Activated effector memory CD4-positive, alpha-beta T cell treated with Interleukin-2 at 50 U/mL for 16 hours (primary cell): ENCODE results near the gene SHH.

Experiments
- DNase-seq: peaks from one replicate; pipeline ENCODE4 v3.0.0-alpha.2; 2020

The SHH gene

DNA sequence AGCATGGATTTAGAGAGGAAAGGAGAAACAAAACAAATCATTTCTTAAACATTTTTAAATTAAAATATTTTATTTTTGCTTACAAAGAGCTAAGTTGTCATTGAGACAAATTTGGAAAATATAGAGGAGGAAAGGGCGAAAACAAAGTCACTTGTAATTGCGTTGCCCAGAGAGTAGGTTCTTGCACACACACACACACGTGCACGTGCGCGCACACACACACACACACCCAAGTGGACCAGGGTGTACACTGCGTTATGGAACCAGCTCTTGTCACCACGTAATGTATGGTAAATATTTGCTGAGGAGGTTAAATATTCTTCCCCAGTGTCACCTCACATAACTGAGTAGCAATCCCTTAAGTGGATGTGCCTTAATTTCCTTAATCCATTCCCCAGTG lies 21.6 kb downstream of the SHH start:
- no peak for DNase-seq

DNA sequence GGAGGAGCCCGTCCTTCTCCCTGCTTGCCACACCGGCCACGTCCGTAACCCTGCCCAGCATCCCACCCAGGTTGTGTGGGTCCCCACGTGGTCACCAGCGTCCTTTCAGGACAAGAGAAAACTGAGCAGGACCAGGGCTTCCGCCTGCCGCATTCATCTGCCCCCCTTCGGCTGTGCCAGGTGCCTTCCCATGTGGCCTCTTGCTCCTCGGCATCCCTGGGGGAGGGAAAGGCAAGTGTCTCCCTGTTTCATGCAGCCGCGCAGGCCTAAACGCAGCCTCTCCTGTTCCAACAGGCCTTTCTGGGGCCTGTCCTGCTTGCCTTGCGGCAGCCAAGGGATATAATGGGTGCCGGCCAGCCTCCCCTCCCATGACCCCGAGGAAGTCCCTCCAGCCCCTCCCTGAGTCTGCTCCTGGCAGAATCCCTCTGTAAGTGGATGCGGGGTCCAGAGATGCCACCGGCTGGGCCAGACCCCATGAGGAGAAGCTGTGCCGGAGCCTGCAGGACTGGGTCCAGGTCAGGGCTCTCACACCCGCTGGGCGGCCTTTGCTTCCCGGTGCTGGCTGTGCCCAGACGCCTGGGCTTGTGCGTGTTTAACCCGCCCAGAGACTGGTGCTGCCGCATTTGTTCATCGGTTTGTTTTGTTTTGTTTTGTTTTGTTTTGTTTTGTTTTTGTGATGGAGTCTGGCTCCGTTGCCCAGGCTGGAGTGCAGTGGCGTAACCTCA lies 23.1 kb downstream of the SHH start:
- no peak for DNase-seq

DNA sequence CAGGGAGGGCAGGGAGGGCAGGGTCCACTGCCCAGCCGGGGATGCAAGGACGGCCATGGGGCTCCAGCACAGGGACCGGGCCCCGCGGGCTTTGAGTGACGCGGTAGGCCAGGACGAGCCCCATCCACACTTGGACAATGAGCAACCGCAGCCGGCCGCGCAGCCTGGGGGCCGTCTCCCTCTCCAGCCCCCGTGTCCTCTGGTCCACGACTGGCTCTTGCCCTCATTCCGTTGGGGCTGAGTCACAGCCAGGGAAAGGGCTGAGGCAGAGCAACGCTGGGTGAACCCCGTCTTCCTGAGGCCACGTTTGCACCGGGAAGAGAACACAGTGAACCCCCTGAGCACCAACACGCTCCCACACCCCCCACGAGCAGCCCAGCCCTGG lies 23.7 kb downstream of the SHH start:
- no peak for DNase-seq

DNA sequence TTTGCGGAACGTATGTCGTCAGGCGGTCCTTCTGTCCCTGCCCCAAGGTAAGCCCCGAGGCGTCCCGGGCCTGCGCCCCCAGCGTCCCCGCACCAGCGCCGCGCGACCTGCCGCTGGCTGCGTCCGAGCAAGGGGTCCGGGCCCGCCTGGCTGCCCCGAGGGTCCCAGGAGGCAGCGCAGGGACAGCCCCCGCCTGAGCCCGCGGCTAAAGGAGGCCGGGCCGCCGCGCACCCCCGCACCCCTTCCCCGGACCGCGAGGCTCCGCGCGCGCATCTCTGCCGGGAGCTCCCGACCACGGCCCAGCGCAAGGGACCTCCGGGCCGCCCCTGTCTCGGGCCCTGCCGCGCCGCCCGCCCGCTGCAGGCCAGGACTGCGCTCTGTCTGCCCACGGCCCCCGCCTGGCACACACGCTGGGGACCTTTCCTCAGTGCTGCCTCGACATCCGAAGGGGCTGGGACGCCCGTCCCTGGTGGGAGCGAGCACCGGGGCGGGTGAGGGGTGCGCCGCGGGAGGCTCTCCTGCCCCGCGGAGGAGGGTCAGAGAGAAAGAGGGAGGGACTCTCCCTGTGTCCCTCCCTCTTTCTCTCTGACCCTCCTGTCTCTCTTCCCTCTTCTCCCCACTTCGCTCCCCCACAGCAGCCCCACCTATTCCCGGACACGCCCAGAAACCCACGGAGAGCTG lies 25.0 kb downstream of the SHH start:
- no peak for DNase-seq

DNA sequence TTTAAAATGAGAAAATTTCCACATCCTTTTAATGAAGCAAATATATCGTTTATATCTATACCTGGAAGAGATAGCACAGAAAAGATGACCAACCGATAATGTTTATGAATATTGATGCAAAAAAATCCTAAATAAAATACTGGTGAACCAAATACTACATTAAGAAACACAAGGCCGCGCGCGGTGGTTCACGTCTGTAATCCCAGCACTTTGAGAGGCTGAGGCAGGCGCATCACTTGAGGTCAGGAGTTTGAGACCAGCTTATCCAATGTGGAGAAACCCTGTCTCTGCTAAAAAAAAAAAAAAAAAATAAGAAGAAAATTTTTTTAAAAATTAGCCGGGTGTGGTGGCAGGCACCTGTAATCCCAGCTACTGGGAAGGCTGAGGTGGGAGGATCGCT lies 25.8 kb downstream of the SHH start:
- no peak for DNase-seq

DNA sequence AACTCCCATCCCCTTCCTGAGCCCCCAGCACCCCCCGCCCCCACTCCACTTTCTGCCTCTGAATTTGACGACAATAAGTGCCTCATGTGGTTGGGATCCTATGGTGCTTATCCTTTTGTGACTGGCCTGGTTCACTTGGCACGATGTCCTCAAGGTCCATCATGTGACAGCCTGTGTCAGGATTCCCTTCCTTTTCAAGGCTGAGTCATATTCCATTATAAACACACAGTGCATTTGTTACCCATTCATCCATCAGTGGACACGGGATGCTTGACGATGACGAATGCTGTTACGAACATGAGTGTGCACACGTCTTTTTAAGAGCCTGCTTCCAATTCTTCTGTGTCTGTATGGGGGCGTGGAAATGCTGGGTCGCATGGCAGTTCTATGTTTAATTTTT lies 26.7 kb downstream of the SHH start:
- no peak for DNase-seq

DNA sequence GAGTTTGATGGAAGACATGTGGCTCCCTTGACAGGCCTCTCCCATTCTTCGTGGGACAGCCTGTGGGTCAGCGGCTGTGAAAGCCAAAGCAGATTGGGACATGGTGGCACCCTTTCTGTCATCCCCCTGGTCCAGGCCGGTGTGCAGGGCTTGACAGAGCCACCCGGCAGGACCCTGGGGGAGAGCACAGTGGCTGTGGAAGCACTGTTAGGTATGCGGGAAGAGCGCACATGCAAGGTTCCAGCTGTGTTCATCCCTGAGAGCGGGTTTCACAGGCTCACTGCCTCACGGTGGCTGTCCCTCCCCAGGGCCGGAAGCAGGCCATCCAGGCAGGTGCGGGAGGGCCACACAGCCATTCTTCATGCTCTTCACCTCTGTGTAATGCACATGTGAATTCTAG lies 29.8 kb downstream of the SHH start:
- DNase-seq, result no peak

DNA sequence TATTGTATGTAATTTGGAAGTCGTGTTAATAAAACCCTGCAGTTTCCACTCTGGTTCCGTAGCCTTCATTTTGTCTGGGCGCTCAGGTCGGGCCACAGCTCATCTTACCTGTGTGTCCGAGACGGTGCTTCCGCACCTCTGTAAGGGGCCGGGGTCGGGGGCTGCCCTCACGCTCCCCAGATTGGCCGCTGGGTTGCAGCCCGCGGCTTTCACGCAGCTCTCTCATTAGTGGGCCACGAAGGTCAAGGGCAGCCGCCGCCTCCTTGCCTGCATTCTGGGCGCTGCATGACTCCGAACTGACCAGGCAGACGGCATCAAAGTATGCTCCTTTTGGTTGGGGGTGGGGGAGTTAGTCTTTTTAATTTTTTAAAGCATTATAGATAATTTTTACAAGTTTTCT lies 30.8 kb downstream of the SHH start:
- no peak for DNase-seq

DNA sequence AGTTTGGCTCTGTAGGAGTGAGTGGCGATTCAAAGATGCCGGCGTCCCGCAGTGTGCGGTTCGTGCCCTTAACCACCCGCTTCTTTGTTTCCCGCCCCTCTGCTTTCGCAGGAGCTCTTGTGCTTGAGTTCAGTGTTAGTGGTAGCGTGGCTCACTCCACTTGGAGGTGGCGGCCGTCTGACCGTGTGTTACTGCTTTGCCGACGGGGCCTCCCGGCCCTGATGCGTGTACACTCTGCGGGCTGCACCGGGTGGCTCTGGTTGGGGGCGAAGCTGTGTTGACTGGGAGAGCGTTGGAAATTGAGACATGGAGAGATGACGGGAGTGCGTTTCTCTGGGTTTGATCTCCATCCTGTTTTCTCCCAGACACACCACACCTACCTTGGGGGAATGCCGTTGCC lies 31.4 kb downstream of the SHH start:
- no peak for DNase-seq

DNA sequence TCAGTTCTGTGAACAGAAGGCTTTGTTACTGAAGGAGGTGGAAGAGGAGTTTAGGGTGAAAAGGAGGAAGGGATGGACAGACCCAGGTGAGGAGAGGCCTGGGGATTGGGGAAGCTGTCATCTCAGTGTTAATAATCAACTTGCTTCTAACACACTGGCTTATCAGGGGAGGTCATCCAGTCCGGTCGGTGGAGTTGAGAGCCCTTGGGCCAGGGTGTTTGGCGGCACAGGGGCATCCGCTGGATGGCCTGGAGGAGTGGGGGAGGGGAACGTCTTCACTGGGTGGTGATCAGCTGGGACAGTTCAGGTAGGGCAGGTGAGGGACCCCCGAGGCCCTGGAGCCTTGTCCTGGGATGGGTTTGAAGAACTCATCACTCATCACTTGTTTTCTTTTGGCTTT lies 33.9 kb downstream of the SHH start:
- no peak for DNase-seq

DNA sequence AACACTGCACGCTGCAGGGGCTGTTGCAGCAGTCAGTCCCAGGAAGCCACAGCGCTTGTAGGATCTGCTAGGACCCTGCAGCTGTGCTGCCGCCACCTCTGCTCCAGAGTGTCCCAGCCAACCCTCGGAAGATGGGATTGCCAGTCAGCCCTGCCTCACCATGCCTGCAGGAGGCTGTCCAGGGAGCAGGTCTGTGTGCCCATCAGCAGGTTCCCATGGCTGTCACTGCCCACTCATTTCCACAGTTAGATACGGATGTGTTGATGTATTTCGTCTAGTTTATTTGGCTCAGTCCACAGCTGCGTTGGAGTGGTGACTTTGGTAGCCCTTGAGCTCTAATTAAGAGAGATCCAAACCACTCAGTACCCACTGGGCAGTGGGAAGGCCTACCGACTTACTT lies 35.7 kb downstream of the SHH start:
- no peak for DNase-seq

DNA sequence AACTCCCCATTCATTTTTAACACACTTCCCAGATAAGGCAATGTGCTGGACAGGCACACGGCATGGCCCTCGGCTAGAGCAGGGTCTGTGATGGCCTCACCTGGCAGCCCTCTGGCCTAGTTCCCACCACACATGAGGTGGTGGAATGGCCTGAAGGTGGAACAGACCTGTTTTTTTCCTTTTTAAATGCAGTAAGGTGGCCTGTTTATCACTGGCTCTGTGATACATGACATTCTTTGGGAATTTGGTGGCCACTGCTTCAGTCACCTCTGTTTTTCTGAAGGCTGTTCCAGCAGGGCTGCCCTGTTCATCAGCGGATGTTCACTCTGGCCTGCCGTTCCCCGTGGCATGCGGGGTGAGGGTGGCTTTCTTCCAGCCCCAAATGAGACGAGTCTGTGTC lies 36.6 kb downstream of the SHH start:
- no peak for DNase-seq

DNA sequence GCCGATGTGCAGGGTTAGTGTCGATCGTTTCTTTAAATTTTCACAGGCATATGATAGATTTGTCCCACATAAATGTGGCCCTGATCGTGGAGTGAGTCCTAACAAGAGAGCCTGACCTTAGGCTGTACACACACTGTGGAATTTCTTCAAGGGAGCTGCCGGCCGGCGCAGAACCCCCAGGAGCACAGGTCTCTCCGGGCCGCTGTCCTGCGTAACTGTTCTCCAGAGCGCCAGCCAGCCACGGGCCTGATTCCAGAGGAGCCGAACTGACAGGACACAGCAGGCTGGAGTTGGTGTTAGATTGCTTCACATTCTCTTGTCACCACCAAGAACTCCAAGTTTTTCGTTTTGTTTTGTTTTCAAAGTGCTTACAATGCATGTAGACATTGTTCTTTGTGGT lies 37.3 kb downstream of the SHH start:
- no peak for DNase-seq

DNA sequence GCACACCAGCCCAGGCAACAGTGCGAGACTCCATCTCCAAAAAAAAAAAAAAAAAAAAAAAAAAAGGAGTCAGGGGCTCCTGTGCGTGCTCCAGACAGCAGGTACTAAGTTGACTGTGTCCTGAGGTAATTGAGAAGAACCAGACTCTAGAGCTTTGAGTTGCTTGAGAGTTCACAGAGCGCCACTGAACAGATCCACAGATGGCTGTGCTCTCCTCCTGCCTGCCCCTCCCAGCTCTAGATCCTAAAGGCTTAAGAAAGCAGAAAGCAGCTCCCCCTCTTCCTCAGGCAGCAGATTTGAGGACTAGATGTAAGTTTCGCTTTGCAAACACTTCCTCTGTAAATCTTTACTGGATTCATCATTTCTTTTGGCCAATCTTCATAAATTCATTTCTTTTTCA lies 38.7 kb downstream of the SHH start:
- no peak for DNase-seq

DNA sequence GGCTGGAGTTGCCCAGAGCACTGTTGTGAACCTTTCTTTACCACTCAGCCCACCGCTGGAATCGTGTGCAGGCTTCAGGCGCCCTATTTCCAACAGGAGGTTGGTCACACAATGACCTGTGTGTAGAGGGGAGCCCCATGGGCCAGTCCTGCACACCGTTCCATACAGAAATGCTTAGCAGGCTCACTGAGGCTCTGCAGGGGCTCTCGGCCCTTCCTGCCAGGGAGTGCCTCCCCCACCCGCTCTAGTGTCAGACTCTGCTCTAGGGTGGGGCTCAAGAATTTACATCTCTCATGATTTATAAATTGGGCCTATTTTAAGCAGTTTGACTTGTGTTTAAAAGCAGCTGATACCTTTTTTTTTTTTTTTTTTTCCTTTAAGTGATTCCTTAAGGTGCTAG lies 42.0 kb downstream of the SHH start:
- DNase-seq, result no peak

DNA sequence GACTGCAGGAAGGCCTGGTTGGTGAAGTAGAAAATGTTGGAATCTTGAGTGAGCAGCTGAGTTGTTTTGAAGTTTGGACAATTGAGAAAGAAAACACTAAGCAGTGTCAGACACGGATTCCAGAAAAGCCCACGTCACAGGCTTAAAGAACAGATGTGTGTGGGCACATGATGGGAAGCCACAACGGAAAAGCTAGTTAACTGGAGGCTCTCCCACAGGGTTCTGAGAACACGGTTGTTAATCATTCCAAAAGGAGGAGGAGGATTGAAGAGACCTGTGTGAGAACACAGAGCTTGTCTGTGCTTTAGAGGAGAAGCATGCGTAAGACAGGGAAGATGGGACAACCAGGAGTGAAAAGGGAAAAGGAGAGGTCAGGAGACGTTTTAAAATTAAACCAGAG lies 42.6 kb downstream of the SHH start:
- no peak for DNase-seq

DNA sequence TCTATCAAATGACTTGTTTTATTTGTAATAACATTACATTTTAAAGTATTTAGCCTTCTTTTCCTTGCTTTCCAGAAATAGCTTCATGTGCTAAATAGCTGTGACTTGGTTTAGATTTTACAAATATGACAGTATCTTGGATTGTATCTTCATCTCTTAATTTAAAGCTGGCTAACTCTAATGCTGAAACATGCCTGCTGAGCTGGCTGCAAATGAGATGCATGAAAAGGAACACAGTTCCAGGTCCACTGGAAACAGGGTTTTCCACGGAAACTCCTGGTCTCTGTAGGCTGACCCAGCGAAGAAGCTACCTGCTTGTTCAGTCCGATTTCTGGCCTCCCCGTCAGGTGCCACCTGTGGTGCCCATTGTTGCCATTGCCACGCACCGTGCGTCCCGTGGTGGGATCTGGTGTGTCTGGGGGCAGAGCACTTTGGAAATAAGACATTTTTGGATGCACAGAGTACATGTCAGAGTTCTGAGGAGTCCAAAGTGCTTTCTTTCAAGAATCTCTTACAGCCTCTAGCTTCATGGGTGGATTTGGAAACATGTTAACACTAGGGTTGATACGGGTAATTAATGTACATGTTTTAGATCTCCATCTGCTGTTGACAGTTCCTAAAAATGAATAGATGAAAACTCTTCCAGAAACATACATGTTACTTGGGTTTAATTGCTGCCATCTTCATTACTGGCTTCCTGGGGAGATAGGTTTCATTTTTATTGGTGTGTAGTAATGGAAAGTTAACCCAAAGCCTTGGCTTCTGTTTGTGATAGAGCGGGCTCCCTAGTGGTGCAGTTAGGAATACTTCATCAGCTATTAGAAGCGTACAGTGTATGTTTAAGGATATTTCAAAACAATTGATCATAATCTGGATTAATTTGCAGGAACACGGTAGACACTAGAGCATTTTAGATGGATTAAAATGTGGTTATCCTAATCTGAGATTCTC lies 45.0 kb downstream of the SHH start:
- no peak for DNase-seq

DNA sequence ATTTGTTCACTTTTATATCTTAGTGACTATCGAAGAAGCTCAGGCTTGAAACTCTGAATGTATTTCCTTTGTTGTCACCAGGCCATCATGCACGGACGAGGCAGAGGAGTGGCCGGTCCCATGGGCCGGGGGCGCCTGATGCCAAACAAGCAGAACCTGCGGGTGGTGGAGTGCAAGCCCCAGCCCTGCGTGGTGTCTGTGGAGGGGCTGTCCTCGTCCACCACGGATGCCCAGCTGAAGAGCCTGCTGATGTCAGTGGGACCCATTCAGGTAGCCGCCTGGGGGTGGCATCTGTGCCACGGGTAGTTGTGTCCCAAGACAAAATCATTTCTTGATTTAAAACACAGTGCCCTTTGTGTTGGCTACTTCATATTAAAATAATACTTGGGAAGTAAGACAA lies 45.9 kb downstream of the SHH start:
- DNase-seq, result no peak

DNA sequence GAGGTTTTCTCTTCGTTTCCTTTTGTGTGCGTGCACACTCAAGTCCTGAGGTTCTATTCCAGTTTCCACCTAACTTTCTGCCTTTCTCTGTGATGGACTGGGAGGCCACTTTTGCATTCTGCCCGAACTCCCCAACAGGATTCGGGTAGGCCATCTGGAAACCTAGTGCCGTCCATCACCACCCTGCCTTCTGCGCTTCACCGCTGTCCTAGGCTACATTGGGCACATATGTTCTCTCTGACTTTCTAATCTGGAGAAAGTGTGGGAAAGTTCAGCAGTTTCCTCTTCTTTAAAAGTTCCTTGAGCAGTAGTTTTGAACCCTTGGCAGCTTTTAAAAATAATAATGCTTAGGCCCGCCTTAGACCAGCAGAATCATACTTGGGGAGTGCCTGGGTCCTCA lies 46.8 kb downstream of the SHH start:
- DNase-seq, result no peak

DNA sequence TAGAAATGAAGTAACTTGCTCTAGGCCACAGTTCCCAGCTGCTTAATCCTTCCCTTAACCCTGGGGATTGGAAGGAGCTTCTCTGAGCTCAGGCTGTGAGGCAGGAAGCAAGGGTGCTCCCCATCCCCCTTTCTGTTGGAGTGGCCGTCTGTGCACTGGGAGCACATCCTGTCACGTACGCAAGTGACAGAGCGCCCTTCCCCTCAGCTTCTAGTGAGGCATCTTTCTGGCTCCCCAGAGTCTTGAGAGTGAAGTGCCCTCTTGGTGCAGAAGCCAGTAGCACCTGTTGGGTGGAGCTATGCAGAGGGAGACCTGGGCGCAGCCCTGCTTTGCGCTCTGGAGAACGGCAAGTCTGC lies 47.8 kb downstream of the SHH start:
- DNase-seq, result no peak

DNA sequence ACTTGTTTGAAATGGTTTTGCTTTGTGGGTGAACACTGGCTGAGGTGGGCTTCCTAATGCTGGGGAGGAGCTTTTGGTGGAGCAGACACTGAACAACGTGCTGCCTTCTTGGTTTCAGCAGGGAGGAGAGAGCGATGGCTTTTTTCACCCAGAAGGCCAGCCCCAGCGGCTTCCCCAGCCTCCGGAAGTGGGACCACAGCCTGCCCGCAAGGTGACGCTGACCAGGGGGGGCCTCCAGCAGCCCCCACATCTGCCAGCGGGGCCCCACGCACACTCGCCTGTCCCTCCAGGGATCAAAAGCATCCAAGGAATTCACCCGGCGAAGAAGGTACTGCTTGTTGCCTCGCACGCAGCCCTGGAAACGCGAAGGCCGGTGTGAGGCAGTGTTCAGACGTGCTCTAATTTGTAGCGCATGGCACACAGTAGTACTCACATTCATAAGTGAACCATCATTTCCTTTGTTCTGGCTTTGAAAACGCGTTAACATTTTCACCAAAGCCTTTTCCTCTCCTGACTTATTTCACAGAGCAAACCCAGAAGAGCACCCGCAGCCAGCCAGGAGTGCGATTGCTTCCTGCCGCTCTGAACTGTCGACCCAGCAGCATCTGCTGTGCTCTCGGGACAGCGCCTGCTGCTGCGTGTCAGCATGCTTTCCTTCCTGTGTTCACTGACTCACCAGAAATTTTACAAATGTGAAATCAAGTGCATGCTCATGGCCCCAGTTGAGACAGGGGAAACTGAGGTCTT lies 48.4 kb downstream of the SHH start:
- peak; percentile 41 for DNase-seq

DNA sequence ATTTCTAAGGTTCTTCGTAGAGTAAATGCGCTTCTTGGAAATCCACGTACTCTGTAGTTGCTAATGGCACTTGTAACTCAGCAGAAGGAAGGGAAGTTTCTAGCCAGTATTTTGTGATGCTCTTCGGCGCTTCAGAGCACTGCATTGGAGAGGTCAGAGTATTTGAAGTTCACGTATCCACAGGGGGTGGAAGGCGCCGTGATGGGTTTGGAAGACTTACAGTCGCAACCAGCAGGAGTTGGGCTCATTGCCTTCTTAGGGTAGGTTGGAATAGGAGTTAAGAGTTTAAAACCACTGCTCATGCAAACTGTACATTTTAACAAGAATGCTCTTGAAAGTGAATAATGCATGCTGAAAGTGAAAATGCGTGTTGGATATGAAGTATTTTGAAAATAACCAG lies 49.1 kb downstream of the SHH start:
- no peak for DNase-seq

DNA sequence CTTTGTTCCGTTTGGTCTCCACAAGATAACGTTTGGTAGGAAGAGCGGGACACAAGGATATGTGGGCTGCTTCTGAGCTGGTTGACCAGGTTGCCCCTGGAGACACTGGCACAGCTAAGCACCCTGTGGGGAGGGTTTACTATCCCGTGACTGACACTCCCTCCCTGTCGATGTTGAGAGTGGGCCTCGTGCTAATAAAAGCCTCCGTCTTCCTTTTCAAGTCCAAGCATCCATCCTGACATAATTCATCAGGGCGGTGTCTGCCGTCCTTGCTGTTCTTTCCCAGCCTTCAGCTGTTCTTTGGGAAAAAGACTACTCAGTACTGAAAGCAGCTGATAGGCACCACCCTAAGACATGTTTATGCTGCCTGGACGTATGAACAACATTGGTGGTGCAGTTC lies 49.6 kb downstream of the SHH start:
- DNase-seq, result no peak
